Measurements from ENCODE around the gene OTUD3.
"Not testable (repeated sequence)": the region's sequence is repeated elsewhere in the genome, so short reads cannot be mapped to it uniquely, and the experiment has no call there.

OTUD3 gene

DNA sequence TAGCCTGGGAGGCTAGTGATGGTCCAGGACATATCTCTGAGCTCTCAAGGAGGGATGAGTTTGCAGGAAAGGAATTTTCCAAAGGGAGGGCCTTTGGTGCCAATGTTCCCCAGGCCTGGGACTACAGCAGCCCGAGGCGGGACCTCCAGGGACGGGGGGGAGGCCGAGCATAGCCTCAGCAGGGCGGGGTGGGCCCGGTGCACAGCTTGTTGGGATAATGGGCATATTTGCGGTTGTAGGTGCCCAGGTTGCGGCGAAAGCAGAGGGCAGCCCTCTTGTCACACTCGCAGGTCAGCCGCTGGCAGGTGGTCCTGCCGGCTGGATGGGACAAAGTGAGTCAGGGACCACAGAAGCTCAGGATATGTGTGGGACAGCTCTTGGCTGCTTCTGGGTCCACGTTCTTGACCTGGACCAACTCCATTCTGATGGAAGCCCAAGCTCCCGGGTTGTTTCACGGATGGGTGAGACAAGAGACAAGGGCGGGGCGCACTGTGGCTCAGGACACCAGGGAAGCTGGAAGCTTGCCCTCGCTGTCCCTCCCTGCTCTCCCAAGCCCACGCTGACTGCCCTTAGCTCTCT is 38.0 kb downstream of the OTUD3 start:
- no peak for DNase-seq

DNA sequence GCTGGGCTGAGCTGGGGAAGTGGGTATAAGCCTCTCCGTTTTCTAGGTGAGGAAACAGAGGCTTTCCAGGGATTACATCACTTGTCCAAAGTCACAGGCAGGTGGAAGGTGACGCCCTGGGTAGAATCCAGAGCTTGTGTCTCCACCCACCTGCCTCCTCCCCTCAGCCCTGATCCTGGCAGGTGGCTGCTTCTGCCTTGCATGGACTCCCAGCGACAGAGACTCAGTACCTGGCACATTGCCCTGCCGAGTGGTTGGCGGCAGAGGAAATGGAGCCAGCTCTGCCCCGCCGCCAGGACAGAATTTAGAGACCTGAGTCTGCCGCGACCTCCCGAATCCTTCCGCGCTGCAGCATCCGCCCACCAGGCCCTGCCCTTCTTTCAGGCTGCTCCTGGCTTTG is 39.1 kb downstream of the OTUD3 start:
- DNase-seq = no peak

DNA sequence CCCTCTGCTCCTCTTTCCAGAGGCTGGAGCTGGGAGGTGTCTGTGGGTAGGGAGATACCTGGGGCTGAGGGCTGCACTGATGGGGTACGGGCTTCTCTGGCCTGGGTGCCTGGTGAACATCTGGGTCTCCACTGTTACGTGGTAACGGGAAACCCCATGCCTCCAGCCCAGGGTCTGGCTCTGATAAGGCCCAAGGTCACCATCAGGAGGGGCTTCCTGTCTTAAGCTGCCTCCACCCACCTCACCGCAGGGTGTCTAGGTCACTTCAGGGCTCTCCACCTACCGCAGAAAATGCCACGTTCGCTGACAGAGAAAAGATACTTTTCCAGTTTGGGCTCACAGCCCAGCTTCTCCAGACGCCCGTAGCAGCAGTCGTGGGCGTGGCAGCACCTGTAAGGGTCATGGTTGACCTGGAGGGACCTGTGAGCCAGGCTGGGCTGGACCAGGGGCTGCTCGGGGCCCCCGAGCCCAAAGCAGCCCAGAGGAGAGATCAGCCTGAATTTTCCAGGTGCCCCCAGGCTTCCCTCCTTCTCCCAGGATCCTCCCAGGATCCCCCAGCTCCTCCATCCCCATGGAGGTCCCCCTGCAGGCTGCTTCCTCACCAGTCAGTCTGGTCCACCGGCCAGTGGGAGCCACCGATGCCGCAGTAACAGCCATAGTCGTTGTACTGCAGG is 40.0 kb downstream of the OTUD3 start:
- DNase-seq = no peak

DNA sequence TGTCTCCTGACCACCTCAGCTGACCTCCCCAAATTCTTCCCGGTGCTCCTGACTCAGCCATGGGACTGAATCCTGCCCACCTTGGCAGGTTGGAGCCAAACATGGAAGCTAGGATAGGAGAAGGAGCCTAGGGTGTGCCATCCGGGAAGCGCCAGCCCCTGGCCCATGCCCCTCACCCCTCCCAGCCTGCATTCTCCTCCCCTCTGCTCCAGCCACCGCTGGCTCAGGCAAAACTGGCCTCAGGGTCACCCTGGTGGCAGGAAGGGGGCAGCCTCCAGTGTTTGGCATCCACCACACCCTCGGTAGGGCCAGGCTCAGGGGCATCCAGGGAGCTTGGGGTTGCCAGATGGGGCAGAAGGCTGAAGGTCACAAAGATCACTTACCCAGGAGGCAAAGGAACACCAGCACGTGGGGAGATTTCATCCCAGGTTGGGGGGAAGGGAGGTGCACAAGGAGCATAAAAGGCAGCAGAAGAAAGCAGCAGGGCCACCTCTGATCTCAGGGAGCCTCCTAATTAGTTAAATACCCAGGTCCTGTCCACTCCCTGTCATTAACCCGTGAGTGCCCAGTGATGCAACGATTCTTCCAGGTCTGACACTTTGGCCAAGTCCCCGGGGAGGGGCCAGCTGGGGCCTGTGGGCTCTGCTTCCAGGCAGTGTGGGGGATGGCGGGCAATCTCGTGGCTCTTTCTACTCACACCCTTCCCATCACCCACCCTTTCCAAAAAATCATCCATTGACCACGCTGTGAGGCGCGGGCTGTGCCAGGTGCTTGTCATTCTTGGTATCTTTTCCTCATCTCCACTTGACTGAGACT is 41.1 kb downstream of the OTUD3 start, which contains the start of gene PLA2G2E:
TSS of gene PLA2G2E (minus strand) at position 481 of the 816 bp plus-strand sequence. CDS start at position 423, 58 bp downstream.
- no peak for DNase-seq

DNA sequence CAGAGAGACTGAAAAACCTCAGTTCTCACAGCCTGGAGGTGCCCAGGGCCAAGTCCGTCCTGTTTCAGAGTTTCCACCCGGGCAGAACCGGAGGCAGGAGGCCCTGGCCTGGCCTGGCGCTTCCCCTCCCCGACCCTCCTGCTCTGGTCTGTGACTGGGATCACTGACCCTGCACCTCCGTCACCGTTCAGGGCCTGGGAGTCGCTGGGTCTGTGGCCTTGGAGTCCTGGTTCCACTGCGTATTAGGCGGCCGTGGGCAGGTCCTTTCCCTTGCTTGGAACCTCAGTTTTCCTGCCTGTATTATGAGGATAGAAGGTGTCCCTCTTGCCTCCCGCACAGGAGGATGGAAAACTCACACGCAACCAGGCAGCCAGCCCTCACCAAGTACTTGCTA is 41.8 kb downstream of the OTUD3 start:
- DNase-seq = no peak

DNA sequence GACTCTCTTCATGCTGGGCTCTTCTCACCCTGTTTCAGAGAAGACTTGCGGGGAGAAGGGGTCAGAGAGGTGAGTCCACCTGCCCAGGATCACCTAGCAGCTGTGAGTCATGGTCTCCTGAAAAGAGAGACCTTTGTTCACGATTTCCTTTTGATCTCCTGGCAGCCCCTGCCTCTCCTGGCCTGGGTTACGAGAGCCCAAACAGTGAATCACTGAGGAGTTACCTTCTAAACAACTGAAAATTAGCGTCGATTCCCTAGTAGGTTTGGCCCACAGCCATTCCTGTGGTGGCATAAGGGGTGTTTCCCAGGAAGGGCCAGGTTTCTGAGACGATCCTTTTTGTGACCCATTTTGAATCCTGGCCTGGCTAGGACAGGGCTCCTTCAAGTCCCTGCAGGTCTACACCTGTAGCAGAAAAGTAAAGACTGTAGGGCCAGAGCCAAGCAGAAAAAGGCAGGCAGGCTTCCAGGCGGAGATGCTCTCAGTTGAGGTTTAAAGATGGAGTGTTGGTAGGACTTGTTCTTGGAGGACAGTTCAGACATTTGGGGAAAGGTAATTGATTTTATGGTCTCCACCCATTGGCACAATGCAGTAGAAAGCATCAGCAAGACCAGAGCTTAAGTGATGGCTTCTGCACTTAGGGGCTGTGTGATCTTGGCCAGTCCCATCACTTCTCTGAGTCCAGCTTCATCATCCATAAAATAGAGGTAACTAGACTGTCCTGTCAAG is 43.3 kb downstream of the OTUD3 start:
- no peak for DNase-seq

DNA sequence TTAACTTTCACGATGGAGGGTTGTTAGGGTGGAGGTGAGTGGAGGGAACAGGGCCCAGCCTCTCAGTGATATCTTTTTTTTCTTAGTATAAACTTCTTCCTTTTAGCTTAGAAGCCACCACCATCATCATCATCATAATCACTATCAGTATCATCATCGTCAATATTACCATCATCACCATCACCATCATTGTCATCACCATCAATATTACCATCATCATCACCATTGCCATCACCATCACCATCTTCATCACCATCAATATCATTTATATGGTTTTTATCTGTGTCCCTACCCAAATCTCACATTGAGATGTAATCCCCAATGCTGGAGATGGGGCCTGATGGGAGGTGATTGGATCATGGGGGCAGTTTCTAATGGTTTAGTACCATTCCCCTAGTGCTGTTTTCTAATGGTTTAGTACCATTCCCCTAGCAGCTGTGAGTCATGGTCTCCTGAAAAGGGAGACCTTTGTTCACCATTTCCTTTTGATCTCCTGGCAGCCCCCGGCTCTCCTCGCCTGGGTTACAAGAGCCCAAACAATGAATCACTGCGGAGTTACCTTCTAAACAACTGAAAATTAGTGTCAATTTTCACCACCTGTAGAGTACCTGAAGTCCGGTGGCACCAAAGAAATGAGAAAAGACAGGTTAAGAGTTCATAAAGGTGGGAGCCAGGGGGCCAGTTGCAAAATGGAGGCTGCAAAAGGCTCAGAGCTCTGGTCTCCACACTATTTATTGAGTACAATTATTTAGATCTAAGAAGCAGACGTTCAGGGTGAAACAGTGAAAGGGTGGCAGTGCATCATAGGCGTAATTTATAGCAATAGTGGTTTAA is 44.3 kb downstream of the OTUD3 start:
- DNase-seq = no peak

DNA sequence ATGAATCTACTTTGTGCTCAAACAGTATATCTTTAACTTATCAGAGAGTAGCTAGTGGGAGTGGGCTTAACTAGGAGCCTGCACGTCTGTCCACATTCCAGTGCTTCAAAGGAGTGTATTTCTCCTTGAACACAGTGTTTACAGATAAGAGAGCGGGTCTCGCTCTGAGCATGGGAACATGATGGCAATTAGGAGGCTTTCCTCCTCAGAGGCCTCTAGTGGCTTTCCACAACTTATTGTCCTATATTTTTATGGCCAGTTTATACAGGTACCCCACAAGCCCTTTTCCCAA is 44.9 kb downstream of the OTUD3 start:
- DNase-seq = not testable (repeated sequence)

DNA sequence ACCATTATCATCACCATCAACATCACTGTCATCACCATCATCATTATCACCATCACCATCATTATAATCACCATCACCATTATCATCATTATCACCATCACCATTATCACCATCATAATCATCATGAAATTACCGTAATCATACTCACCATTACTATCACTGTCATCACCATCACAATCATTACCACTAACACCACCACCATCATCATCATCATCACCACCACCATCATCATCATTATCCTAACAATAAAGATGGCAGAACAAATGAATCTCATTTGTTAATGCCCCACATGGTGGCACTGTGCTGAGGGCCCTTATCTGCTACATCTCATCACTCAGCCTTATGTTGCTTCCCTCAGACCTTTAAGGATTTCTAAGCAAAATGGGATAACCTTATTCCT is 50.7 kb downstream of the OTUD3 start:
- no peak for DNase-seq

DNA sequence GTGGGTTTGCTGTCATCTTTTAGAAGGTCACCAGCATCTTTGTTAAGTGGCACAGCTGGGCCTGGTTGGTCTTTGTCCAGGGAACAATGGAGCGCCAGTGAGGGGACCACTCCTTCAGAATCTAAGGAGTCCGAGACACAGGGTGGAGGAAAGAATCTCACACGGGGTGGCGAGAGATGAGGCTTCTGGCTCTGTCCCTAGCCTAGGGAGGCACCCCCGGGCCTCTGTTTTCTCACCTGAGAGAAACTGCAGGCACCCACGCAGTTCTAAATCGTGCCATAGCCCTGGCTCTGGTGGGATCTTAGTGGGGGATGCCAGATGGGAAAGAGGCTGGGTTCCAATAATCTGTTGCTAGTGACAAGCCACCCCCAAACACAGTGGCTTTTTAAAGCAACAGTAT is 52.1 kb downstream of the OTUD3 start:
- no peak for DNase-seq

DNA sequence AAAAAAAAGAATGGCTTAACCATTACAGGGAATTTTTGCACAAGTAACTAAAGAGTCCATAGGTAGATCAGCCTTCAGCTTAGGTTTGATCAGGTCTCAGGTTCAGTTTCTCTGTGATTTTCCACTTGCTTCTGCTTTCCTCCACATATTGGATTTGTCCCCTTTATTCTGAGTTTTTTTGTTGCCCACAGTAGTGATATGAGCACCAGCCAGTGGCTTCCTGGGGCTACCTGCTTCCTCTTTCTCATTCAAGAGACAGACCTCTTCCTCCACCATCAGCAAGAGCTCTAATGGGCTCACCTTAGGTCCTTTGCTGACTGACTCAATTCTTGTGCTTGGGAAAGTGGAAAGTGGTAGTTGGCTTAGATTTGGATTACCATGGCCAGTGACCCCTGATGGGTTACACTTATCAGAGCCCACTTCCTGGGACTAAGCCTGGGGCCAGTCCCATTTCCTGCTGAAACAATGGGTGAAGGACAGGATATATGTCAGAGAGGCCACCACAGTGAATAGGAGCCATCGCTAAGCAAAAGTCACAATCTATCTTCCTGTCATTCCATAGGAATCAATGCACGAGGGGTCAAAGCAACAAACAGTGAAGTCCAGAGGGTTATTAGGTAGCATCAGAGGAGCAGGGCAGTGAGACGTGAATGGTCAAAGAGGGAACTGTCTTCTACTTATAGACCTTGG is 54.0 kb downstream of the OTUD3 start:
- no peak for DNase-seq

DNA sequence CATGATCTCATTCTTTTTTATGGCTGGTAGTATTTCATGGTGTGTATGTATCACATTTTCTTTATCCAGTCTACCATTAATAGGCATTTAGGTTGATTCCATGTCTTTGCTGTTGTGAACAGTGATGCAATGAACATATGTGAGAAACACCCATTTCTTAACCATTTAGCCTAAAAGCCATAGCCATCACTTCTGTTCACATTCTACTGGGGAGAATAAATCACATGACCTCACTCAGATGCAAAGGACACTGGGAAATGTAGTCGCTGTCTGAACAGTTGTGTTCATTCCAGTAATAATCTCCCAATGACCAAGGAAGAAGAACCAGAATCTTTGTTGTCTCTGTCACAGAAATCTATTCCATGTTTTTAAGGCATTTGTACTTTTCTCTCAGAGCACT is 56.3 kb downstream of the OTUD3 start:
- no peak for DNase-seq

DNA sequence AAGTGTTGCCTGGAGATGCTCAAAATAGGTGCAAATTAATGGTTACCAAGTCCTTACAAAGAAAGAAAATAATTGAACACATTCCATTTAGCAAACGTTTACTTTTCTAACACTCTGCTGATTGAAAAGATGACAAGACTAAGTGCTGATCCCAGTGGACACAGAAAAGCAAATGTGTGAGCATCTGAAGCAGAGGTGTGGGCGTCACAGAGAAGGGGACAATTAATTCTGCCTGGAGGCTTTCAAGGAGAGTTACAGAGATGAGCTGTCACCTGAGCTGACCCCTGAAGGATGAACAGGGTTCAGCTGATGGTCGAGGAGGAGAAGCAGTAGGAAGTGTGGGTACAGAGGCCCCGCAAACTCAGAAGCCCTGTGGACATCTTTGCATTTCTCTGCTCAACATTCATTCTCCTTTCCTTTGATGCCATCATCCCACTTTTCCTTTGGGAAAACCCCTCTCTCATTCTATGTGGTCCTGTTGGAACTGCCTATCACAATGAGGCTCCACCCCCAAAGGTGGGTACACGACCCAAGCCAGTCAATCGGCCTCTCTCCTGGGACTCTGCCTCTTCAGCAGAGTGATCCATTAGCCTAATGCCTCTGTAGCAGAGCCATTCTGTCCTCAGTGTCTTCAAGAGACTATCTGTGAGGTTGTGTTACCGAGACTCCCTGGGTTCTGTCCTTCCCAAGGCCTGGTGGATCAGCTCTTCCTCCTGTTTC is 58.5 kb downstream of the OTUD3 start:
- no peak for DNase-seq

DNA sequence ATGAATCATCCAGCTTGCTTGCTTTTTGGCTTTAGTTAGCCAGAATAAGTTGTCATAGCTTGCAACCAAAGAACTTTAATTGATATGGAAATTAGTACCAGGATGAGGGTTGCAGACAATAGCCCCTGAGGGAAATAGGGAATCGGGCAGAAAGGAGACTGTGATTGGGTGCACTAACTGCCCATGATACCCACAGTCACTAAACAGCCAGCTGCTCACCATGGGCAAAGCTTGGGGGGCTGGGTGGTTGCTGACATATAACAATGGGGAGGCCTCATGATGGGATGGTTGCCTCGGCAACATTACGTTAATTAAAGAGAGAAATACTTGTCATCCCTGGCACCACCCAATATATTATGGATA is 59.0 kb downstream of the OTUD3 start:
- no peak for DNase-seq

DNA sequence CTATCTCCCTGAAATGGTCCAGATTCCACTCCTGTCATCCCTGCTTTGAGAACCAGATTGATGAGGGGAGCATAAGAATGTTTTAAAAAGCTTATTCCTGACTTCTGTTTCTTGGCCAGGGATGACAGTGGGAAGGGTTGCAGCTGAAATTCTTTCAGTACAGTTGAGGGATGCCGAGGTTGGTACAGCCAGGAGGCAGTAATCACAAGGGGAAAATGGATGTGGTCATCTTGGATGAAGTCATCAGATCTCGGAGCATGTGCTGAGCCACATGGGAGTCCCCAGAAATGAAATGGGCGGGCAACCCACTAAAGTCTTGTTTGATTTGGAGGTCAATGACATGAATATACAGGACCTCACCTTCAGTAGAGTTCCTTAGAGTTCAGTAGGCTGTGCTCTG is 59.9 kb downstream of the OTUD3 start:
- DNase-seq = no peak

DNA sequence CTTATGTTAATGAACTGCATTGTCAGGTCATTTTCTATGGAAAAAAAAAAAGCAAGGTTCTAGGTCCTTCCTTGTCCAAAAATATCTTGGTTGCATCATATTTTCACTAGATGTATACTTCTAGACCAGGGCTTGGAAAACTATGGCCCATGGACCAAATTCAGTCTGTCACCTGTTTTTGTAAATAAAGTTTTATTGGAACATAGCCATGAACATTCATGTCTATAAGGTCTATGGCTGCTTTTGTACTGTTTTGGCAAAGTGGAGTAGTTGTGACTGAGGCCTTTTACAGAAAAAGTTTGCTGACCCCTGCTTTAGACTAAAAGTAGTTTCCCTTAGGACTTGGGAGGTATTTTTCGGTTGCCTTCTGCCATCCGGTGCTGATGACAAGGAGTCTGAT is 60.5 kb downstream of the OTUD3 start:
- DNase-seq = no peak

DNA sequence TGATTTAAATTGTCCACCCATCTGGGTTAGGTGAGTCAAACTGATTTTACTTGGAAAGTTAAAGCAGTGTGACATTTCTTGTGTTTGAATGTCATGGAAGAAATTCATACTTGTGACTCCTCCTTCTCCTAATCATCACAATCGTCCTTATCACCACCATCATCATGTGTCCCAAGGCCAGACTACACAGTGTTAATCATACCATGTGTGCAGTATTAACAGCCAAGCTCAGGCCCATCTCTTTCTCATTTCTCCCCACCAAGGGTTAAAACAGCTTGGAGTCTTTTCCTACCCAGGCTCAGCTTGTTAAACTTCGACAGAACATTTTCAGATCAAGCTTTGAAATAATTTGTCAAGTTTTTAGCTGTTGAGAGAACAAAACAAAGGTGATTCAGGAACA is 63.7 kb downstream of the OTUD3 start:
- DNase-seq = no peak

DNA sequence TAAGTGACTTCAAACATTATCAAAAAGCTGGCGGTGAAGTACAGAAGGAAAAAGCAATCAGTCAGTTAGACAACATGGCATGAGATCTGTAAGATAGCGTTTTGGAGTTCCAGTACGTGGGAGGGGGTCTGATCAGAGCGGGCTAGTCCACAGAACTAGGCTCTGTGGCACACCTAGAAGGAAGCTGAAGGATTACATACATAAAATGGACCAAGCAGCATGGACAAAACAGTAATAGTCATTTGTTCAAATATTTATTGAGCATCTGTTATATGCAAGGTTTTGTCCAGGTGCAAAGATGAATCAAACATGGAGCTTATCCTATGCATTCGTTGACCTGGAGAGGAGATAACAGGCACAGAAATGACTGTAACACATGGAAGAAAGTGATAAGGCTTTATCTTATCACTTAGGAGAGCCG is 64.1 kb downstream of the OTUD3 start:
- DNase-seq = no peak

DNA sequence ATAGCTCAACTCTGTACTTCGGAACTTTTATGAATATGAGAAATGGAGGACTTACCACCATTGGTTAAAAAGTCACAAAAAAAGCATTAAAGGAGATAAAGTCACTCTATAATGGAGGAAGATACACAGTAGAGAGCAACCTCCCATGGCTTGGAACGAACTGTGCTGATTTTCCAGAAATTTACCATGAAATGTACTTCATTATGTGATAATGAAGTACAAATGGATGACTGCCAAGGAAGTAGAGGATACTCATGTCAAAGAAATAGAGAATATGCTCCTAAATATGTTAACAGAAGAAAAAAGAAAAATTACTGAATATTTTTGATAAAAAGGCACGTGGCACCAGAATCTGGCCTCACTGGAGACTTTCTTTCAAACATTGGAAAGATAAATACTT is 64.8 kb downstream of the OTUD3 start:
- DNase-seq = no peak

DNA sequence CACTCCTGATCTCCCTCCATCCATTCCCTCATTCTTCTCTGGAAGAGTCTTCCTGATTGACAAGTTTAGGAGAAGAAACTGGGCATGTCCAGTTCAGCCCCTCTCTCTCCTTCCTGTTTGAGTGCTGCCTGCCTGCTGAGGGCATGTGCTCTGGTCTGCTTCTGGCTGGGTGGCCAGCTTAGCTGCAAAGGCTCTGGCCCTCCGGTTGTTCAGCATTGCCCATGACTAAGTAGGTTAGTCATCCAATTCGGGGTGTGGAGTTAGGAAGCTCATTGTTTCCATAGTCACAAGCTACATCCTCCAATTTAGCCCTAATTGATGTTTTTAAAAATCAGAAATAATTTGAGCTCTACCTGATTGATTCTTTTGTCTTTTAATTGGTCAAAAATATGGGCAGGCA is 66.8 kb downstream of the OTUD3 start:
- DNase-seq = peak; percentile 55

DNA sequence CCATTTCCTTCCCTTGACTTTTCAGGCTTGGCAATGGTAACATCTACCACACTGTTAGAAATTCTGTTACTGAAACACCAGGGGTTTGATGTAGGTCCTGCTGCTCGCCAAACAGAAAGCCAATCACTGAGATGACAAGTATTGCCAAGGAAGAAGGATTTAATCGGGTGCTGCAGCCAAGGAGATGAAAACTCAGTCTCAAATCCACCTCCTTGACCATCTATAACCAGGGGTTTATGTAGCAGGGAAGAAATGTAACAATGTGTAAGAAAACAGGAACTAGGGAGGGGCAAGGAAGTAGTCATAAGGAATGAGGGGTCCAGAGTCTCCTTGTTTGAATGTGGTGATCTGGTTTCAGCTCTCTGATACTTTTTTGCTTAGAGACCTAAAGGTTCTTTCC is 71.9 kb downstream of the OTUD3 start:
- no peak for DNase-seq
